Endothelial cell of umbilical vein (primary cell): ENCODE measurements around the gene GUK1. TPM values are rescaled to one million over a fixed set of nuclear protein-coding genes. Genes with fewer than 3 reads are reported as not detected.
A peak's percentile ranks its signal among the peaks of the same experiment; 100 is the strongest.

Experiments
- BruUV-seq: library from RNA; stranded (reverse); fragments of 400-500 nt; replicated peaks from 2 replicates; lab custom pipeline; 2021; lab: Mats Ljungman, UMichigan
- CTCF ChIA-PET: fragments of 300-600, 350-600 bp; sonication (Branson Sonifier 250); formaldehyde crosslinking; loops from one replicate; lab custom pipeline; 2021; ENCODE audit warnings: antibody characterized with exemption, inconsistent platforms; lab: Charles Lee
- POLR2A ChIA-PET: fragments of 300-600, 350-600 bp; sonication (Branson Sonifier 250); formaldehyde crosslinking; loops from one replicate; lab custom pipeline; 2021; ENCODE audit warnings: antibody characterized with exemption, inconsistent platforms; lab: Charles Lee
- DNase-seq: peaks from one replicate; pipeline ENCODE4 v3.0.0-alpha.2; 2011; ENCODE audit warnings: low read depth, low spot score
- FAIRE-seq: peaks from 2 replicates; lab custom pipeline; 2011; peaks lifted over from hg19 to GRCh38; lab: Jason Lieb, UNC
- H2AFZ ChIP-seq: 2 replicates; pipeline ENCODE4 v1.6.0; 2012; ENCODE audit warnings: low read depth, low read length, control low read depth, inconsistent platforms
- H3K27ac ChIP-seq: 2 replicates; pipeline ENCODE4 v1.5.1; 2011; ENCODE audit warnings: low read depth, mild to moderate bottlenecking, control low read depth, low read length, moderate library complexity; ENCODE audit not compliant: insufficient read depth
- H3K27me3 ChIP-seq, 2 experiments: 2 replicates each; pipeline versions ENCODE4 v1.6.0 to v1.6.1; 2011; ENCODE audit warnings: low read length in 2 of 2, mixed read lengths in 1 of 2; ENCODE audit not compliant: control insufficient read depth in 2 of 2, insufficient read depth in 2 of 2
- H3K36me3 ChIP-seq, 2 experiments: 2 replicates in 1 of 2; 3 replicates in 1 of 2; pipeline ENCODE4 v1.5.1; 2011; ENCODE audit warnings: low read length in 2 of 2, mild to moderate bottlenecking in 1 of 2, moderate library complexity in 1 of 2; ENCODE audit not compliant: control insufficient read depth in 2 of 2, insufficient read depth in 2 of 2; ENCODE audit errors: extremely low read depth in 1 of 2
- H3K4me1 ChIP-seq: 3 replicates; pipeline ENCODE4 v1.5.1; 2011; ENCODE audit warnings: mild to moderate bottlenecking, low read length; ENCODE audit not compliant: control insufficient read depth, insufficient read depth; ENCODE audit errors: extremely low read depth
- H3K4me2 ChIP-seq: 2 replicates; pipeline ENCODE4 v1.6.1; 2011; ENCODE audit warnings: low read length, control low read depth, mixed read lengths; ENCODE audit not compliant: insufficient read depth
- H3K4me3 ChIP-seq, 3 experiments: fragments of 200-600 bp in 1 of 3; sonication (generic), shearing (Covaris generic) in 1 of 3; replicated peaks in 1 of 3; 2 replicates each; pipeline ENCODE4 v1.5.1; 2011 to 2016; ENCODE audit warnings: control low read depth in 3 of 3, low read length in 3 of 3, mild to moderate bottlenecking in 2 of 3, inconsistent platforms in 1 of 3, low read depth in 1 of 3, moderate library complexity in 1 of 3; ENCODE audit not compliant: insufficient read depth in 1 of 3
- H3K79me2 ChIP-seq: 2 replicates; pipeline ENCODE4 v1.6.0; 2012; ENCODE audit warnings: low read length, inconsistent platforms; ENCODE audit not compliant: control insufficient read depth, insufficient read depth
- H3K9ac ChIP-seq: replicated peaks from 2 replicates; pipeline ENCODE3; 2011; ENCODE audit warnings: low read length, control low read depth; ENCODE audit not compliant: insufficient read depth; ENCODE audit errors: extremely low read depth
- H3K9me1 ChIP-seq: replicated peaks from 3 replicates; pipeline ENCODE4 v1.6.0; 2011; ENCODE audit warnings: mild to moderate bottlenecking, low read length; ENCODE audit not compliant: control insufficient read depth, insufficient read depth; ENCODE audit errors: extremely low read depth
- H3K9me3 ChIP-seq: replicated peaks from 2 replicates; pipeline ENCODE4 v1.5.1; 2012; ENCODE audit warnings: low read length, inconsistent platforms; ENCODE audit not compliant: control insufficient read depth, insufficient read depth
- H4K20me1 ChIP-seq: replicated peaks from 2 replicates; pipeline ENCODE3; 2011; ENCODE audit warnings: mild to moderate bottlenecking, low read length; ENCODE audit not compliant: control insufficient read depth, insufficient read depth; ENCODE audit errors: extremely low read depth
- CTCF ChIP-seq, 2 donors: IDR thresholded peaks; 1 replicate in 1 of 2; 2 replicates in 1 of 2; pipeline ENCODE4 v1.5.1; 2011; ENCODE audit warnings: low read length in 2 of 2, mild to moderate bottlenecking in 2 of 2, moderate library complexity in 2 of 2, control low read depth in 1 of 2, inconsistent platforms in 1 of 2, low read depth in 1 of 2; ENCODE audit not compliant: insufficient read depth in 1 of 2; ENCODE audit errors: extremely low read depth in 1 of 2
- EZH2 ChIP-seq: IDR thresholded peaks from 2 replicates; pipeline ENCODE4 v1.6.1; 2012; ENCODE audit warnings: borderline replicate concordance, low read depth, mild to moderate bottlenecking, moderate library complexity, low read length, inconsistent platforms; ENCODE audit not compliant: severe bottlenecking
- FOS ChIP-seq: IDR thresholded peaks from 2 replicates; pipeline ENCODE4 v1.6.1; 2011; ENCODE audit warnings: mild to moderate bottlenecking, low read length, moderate library complexity, borderline replicate concordance; ENCODE audit not compliant: insufficient read depth
- GATA2 ChIP-seq: IDR thresholded peaks from 2 replicates; pipeline ENCODE4 v1.7.0; 2011; ENCODE audit warnings: low read depth, mild to moderate bottlenecking, moderate library complexity, mixed read lengths, low read length; ENCODE audit not compliant: insufficient read length, insufficient read depth
- JUN ChIP-seq: IDR thresholded peaks from 2 replicates; pipeline ENCODE4 v1.6.1; 2011; ENCODE audit warnings: borderline replicate concordance, low read depth; ENCODE audit not compliant: insufficient read length, insufficient read depth
- MAX ChIP-seq: IDR thresholded peaks from 2 replicates; pipeline ENCODE4 v1.6.1; 2011; ENCODE audit not compliant: insufficient read depth, insufficient read length
- MYC ChIP-seq: IDR thresholded peaks from one replicate; pipeline ENCODE4 v1.6.1; 2011; ENCODE audit warnings: mild to moderate bottlenecking, low read depth, low read length
- POLR2A ChIP-seq: IDR thresholded peaks from 2 replicates; pipeline ENCODE4 v1.6.1; 2012; ENCODE audit warnings: low read depth, mild to moderate bottlenecking, control low read depth, low read length
- POLR2AphosphoS5 ChIP-seq: IDR thresholded peaks from 2 replicates; pipeline ENCODE4 v1.6.1; 2012; ENCODE audit warnings: low read depth, mild to moderate bottlenecking, control low read depth, low read length, moderate library complexity; ENCODE audit not compliant: insufficient read depth
- dilution Hi-C: fragments of 300-500 bp; cut with MboI; formaldehyde crosslinking; loops from one replicate; pipeline ENCODE4 v1.15.0; 2019; ENCODE audit warnings: low sequenced_read_pairs; ENCODE audit not compliant: extremely low pct_ligation_motif_present
- intact Hi-C: fragments of 100-400 bp; cut with micrococcal nuclease; formaldehyde crosslinking; loops from one replicate; pipeline ENCODE4 v1.10.0; 2022
- polyA plus RNA-seq, 4 experiments: library from polyadenylated mRNA; depleted of rRNA in 3 of 4; stranded (reverse) in 3 of 4; unstranded in 1 of 4; fragments of >200 nt; gene quantifications; 2 replicates each; pipeline versions ENCODE4 v1.2.1 to v1.2.3, GENCODE V29; 2011 to 2012; ENCODE audit warnings: missing spikeins in 1 of 4
- total RNA-seq: library from RNA; stranded (reverse); gene quantifications from 2 replicates; pipeline ENCODE4 v1.2.3, GENCODE V29; 2021

The GUK1 gene
- total and polyA plus RNA-seq, 2 donors (not counting 3 experiments of a cell fraction or from before 2014, with no cell fraction given) = 239 to 742 TPM

GRCh38 chr1:228152918-228153258 is 12.8 kb downstream of the GUK1 start:
- no peaks in the 10 kb centered on the region for H4K20me1 ChIP-seq
- no peaks in the 10 kb centered on the region for H3K79me2 ChIP-seq
- TF ChIP-seq FOS (no peak), MAX (no peak), POLR2AphosphoS5 (no peak), GATA2 (no peak), MYC (no peak), POLR2A (no peak)
- H3K27ac ChIP-seq = no peak overlapping the region
- intact Hi-C loops (no loop called here), dilution Hi-C loops (no loop called here)
- CTCF ChIA-PET = interaction anchor here (3.3 kb wide), 1 partner anchor 22 kb away, joined by 10 read pairs; no protein-coding TSS in a partner anchor
- H3K4me1 ChIP-seq = peaks cover 14% of the 10 kb centered on the region
- no peaks in the 10 kb centered on the region for H3K9me3 ChIP-seq
- no peak overlapping the region for H3K4me2 ChIP-seq
- POLR2A ChIA-PET = no interaction called here
- DNase-seq = no peak
- H3K4me3 ChIP-seq = no peak overlapping the region
- no peaks in the 10 kb centered on the region for H3K27me3 ChIP-seq
- no peaks in the 10 kb centered on the region for H3K9me1 ChIP-seq
- H3K36me3 ChIP-seq = no peaks in the 10 kb centered on the region
- BruUV-seq = TSS peak; percentile 10
- H2AFZ ChIP-seq = no peak overlapping the region
- no peak for FAIRE-seq
- H3K9ac ChIP-seq = no peak overlapping the region

- ChIA-PET CTCF (interaction anchor here (0.7 to 3.3 kb wide), 3 partner anchors 11 to 24 kb away, joined by 3 to 10 read pairs (median 3); partner anchors contain the start of gene IBA57), POLR2A (no interaction called here)
- Histone ChIP-seq H3K4me1 (peaks cover 2% of the 10 kb centered on the region), H3K4me2 (no peak overlapping the region), H3K9me3 (no peaks in the 10 kb centered on the region), H2AFZ (no peak overlapping the region), H3K79me2 (no peaks in the 10 kb centered on the region), H3K36me3 (no peaks in the 10 kb centered on the region), H3K27me3 (no peaks in the 10 kb centered on the region), H4K20me1 (no peaks in the 10 kb centered on the region), H3K4me3 (no peak overlapping the region), H3K9ac (no peak overlapping the region), H3K27ac (no peak overlapping the region), H3K9me1 (no peaks in the 10 kb centered on the region)
- no TSS peak for BruUV-seq
- dilution Hi-C loops (no loop called here), intact Hi-C loops (no loop called here)
- TF ChIP-seq MYC (no peak), JUN (no peak), GATA2 (no peak), POLR2A (no peak), EZH2 (no peak), FOS (no peak), CTCF (IDR thresholded peaks at IDR 0.05; ENCODE audit: extremely low read depth in 1 of 2, insufficient read depth in 1 of 2, low read depth in 1 of 2, low read length in 2 of 2) (no peak), MAX (no peak), POLR2AphosphoS5 (no peak)
- DNase-seq = no peak
- FAIRE-seq = no peak
Measured at GRCh38 chr1:228154021-228154669, 14.1 kb downstream of the GUK1 start.
